ENCODE measurements around the gene SGCD.

The SGCD gene

GRCh38 chr5:156753846-156754245 is 426.9 kb downstream of the SGCD start:
- no peaks in the 10 kb centered on the region for H3K36me3 ChIP-seq (ENCODE audit: control insufficient read depth, insufficient read depth, low read length)
- H3K4me1 ChIP-seq = no peaks in the 10 kb centered on the region
- TF ChIP-seq CTCF (IDR thresholded peaks at IDR 0.05) = no peak
- H3K27ac ChIP-seq = no peak overlapping the region
- H3K9ac ChIP-seq = no peak overlapping the region
- no peaks in the 10 kb centered on the region for H3K9me3 ChIP-seq (ENCODE audit: control insufficient read depth, low read length)
- H3K4me3 ChIP-seq (ENCODE audit: low read depth, low read length) = no peak overlapping the region
- H3K27me3 ChIP-seq (ENCODE audit: control insufficient read depth, insufficient read depth, low read length) = no peaks in the 10 kb centered on the region
- H3K79me2 ChIP-seq = no peaks in the 10 kb centered on the region
- no peak overlapping the region for H2AFZ ChIP-seq
- no peak overlapping the region for H3K4me2 ChIP-seq (ENCODE audit: low read length)

GRCh38 chr5:156755421-156756087 is 428.6 kb downstream of the SGCD start:
- H3K9me3 ChIP-seq (ENCODE audit: control insufficient read depth, low read length) = no peaks in the 10 kb centered on the region
- H3K9ac ChIP-seq = no peak overlapping the region
- no peaks in the 10 kb centered on the region for H3K27me3 ChIP-seq (ENCODE audit: control insufficient read depth, insufficient read depth, low read length)
- H3K4me2 ChIP-seq (ENCODE audit: low read length) = no peak overlapping the region
- H3K4me3 ChIP-seq (ENCODE audit: low read depth, low read length) = no peak overlapping the region
- no peak overlapping the region for H3K27ac ChIP-seq
- no peaks in the 10 kb centered on the region for H3K4me1 ChIP-seq
- H3K36me3 ChIP-seq (ENCODE audit: control insufficient read depth, insufficient read depth, low read length) = no peaks in the 10 kb centered on the region
- TF ChIP-seq CTCF (IDR thresholded peaks at IDR 0.05) = no peak
- H2AFZ ChIP-seq = no peak overlapping the region
- no peaks in the 10 kb centered on the region for H3K79me2 ChIP-seq

- H3K27ac ChIP-seq = no peak overlapping the region
- no peaks in the 10 kb centered on the region for H3K9me3 ChIP-seq (ENCODE audit: control insufficient read depth, low read length)
- no peak overlapping the region for H3K4me3 ChIP-seq (ENCODE audit: low read depth, low read length)
- no peak overlapping the region for H3K4me2 ChIP-seq (ENCODE audit: low read length)
- no peak overlapping the region for H2AFZ ChIP-seq
- H3K27me3 ChIP-seq (ENCODE audit: control insufficient read depth, insufficient read depth, low read length) = no peaks in the 10 kb centered on the region
- H3K36me3 ChIP-seq (ENCODE audit: control insufficient read depth, insufficient read depth, low read length) = no peaks in the 10 kb centered on the region
- no peaks in the 10 kb centered on the region for H3K79me2 ChIP-seq
- TF ChIP-seq CTCF (IDR thresholded peaks at IDR 0.05) = no peak
- H3K9ac ChIP-seq = no peak overlapping the region
- H3K4me1 ChIP-seq = no peaks in the 10 kb centered on the region
These were observed 431.2 kb downstream of the SGCD start for GRCh38 chr5:156758011-156758791.

GRCh38 chr5:156759156-156759555 is 432.2 kb downstream of the SGCD start:
- Histone ChIP-seq H3K4me2 (ENCODE audit: low read length) (no peak overlapping the region), H2AFZ (no peak overlapping the region), H3K27me3 (ENCODE audit: control insufficient read depth, insufficient read depth, low read length) (no peaks in the 10 kb centered on the region), H3K9ac (no peak overlapping the region), H3K4me1 (no peaks in the 10 kb centered on the region), H3K4me3 (ENCODE audit: low read depth, low read length) (no peak overlapping the region), H3K36me3 (ENCODE audit: control insufficient read depth, insufficient read depth, low read length) (no peaks in the 10 kb centered on the region), H3K9me3 (ENCODE audit: control insufficient read depth, low read length) (no peaks in the 10 kb centered on the region), H3K27ac (no peak overlapping the region), H3K79me2 (no peaks in the 10 kb centered on the region)
- no peak for TF ChIP-seq CTCF (IDR thresholded peaks at IDR 0.05)
